PC-9 (cell line): Measurements from ENCODE around the gene PIEZO2. TPM values are rescaled to one million over a fixed set of nuclear protein-coding genes. Genes with fewer than 3 reads are reported as not detected.

Experiments used
- BruUV-seq: library from RNA; stranded (reverse); fragments of 400-500 nt; replicated peaks from 2 replicates; lab custom pipeline; 2021; lab: Mats Ljungman, UMichigan
- CTCF ChIA-PET: fragments of 300-600 bp; sonication (Branson Sonifier 250); formaldehyde crosslinking; loops from one replicate; lab custom pipeline; 2022; ENCODE audit warnings: antibody characterized with exemption; lab: Charles Lee
- POLR2A ChIA-PET: fragments of 300-600 bp; sonication (Branson Sonifier 250); formaldehyde crosslinking; loops from one replicate; lab custom pipeline; 2022; ENCODE audit warnings: antibody characterized with exemption; ENCODE audit not compliant: unreplicated experiment; lab: Charles Lee
- DNase-seq, 2 experiments: peaks; one replicate each; pipeline versions ENCODE4 v3.0.0 to v3.0.0-alpha.2; 2015 to 2022; ENCODE audit warnings: mixed read lengths in 1 of 2
- H2AFZ ChIP-seq: fragments of 200-600 bp; sonication (generic); 2 replicates; pipeline ENCODE4 v1.8.1; 2017; ENCODE audit warnings: antibody characterized with exemption
- H3F3A ChIP-seq: fragments of 200-600 bp; sonication (generic); 2 replicates; pipeline ENCODE4 v1.8.1; 2017; ENCODE audit warnings: antibody characterized with exemption, mild to moderate bottlenecking, low read depth; ENCODE audit not compliant: insufficient read depth
- H3K27ac ChIP-seq: fragments of 200-600 bp; sonication (generic); 2 replicates; pipeline ENCODE4 v1.6.1; 2016; ENCODE audit warnings: mixed run types
- H3K27me3 ChIP-seq: fragments of 200-600 bp; sonication (generic); 2 replicates; pipeline ENCODE4 v1.6.1; 2016; ENCODE audit warnings: low read depth, mixed run types; ENCODE audit not compliant: insufficient read depth
- H3K36me3 ChIP-seq: fragments of 200-600 bp; sonication (generic); 2 replicates; pipeline ENCODE4 v1.6.1; 2016; ENCODE audit warnings: low read depth, mixed run types
- H3K4me1 ChIP-seq: fragments of 200-600 bp; sonication (generic); replicated peaks from 2 replicates; pipeline ENCODE4 v1.6.1; 2016; ENCODE audit warnings: mixed run types; ENCODE audit not compliant: insufficient read depth
- H3K4me2 ChIP-seq: fragments of 200-600 bp; sonication (generic); 2 replicates; pipeline ENCODE4 v1.6.1; 2017; ENCODE audit warnings: mixed run types
- H3K4me3 ChIP-seq: fragments of 200-600 bp; sonication (generic); 2 replicates; pipeline ENCODE4 v1.6.1; 2016; ENCODE audit warnings: mixed run types
- H3K79me2 ChIP-seq: fragments of 200-600 bp; sonication (generic); 2 replicates; pipeline ENCODE4 v1.6.1; 2017; ENCODE audit warnings: low read depth, mixed run types
- H3K9me2 ChIP-seq: fragments of 200-600 bp; sonication (generic); 2 replicates; pipeline ENCODE4 v1.8.1; 2017; ENCODE audit warnings: mild to moderate bottlenecking; ENCODE audit not compliant: insufficient read depth
- H3K9me3 ChIP-seq: fragments of 200-600 bp; sonication (generic); 2 replicates; pipeline ENCODE4 v1.8.1; 2016; ENCODE audit warnings: low read depth; ENCODE audit not compliant: insufficient read depth
- H4K20me1 ChIP-seq: fragments of 200-600 bp; sonication (generic); 2 replicates; pipeline ENCODE4 v1.8.1; 2017; ENCODE audit not compliant: insufficient read depth
- EZH2 ChIP-seq: fragments of 200-600 bp; sonication (generic); IDR thresholded peaks from 2 replicates; pipeline ENCODE4 v1.8.0; 2017; ENCODE audit warnings: antibody characterized with exemption, low read depth
- intact Hi-C: fragments of 100-400 bp; cut with micrococcal nuclease; formaldehyde crosslinking; loops from one replicate; pipeline ENCODE4 v1.10.0; 2022; ENCODE audit not compliant: unreplicated experiment
- total RNA-seq: library from RNA; stranded (reverse); gene quantifications from 2 replicates; pipeline ENCODE4 v1.2.3, GENCODE V29; 2021
- TF ChIP-seq, protein P1 (sequence below): fragments of 200-600 bp; sonication (generic); conservative IDR thresholded peaks from 2 replicates; pipeline ENCODE4 v1.6.1; 2017; ENCODE audit warnings: mixed run types, antibody characterized with exemption, mild to moderate bottlenecking, moderate library complexity

The PIEZO2 gene
- total RNA-seq, 1 experiment from 2014 or later: not detected

DNA sequence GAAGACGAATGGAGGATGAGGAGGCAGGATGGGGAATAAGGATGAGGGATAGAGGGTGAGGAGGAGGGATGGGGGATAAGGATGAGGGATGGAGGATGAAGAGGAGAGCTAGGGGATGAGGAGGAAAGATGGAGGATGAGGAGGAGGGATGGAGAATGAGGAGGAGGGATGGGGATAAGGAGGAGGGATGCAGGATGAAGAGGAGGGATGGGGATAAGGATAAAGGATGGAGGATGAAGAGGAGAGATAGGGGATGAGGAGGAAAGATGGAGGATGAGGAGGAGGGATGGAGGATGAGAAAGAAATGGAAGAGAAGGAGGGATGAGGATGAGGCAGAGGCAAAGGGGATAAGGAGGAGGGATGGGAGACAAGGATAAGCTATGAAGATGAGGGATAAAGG, 393.5 kb downstream of the PIEZO2 start:
- Histone ChIP-seq H3K9me3 (no peaks in the 10 kb centered on the region), H2AFZ (no peak overlapping the region), H3K4me1 (no peaks in the 10 kb centered on the region), H3K27ac (no peak overlapping the region), H3K27me3 (peaks cover 69% of the 10 kb centered on the region), H3K36me3 (no peaks in the 10 kb centered on the region), H3K4me3 (no peak overlapping the region), H3K79me2 (no peaks in the 10 kb centered on the region), H3K9me2 (no peaks in the 10 kb centered on the region), H3K4me2 (no peak overlapping the region), H4K20me1 (no peaks in the 10 kb centered on the region), H3F3A (no peaks in the 10 kb centered on the region)
- intact Hi-C loops: no loop called here
- DNase-seq: no peak
- ChIA-PET CTCF (no interaction called here), POLR2A (no interaction called here)
- TF ChIP-seq EZH2: no peak
- TF ChIP-seq, protein P1, sequence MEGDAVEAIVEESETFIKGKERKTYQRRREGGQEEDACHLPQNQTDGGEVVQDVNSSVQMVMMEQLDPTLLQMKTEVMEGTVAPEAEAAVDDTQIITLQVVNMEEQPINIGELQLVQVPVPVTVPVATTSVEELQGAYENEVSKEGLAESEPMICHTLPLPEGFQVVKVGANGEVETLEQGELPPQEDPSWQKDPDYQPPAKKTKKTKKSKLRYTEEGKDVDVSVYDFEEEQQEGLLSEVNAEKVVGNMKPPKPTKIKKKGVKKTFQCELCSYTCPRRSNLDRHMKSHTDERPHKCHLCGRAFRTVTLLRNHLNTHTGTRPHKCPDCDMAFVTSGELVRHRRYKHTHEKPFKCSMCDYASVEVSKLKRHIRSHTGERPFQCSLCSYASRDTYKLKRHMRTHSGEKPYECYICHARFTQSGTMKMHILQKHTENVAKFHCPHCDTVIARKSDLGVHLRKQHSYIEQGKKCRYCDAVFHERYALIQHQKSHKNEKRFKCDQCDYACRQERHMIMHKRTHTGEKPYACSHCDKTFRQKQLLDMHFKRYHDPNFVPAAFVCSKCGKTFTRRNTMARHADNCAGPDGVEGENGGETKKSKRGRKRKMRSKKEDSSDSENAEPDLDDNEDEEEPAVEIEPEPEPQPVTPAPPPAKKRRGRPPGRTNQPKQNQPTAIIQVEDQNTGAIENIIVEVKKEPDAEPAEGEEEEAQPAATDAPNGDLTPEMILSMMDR: no peak
- no TSS peak for BruUV-seq

DNA sequence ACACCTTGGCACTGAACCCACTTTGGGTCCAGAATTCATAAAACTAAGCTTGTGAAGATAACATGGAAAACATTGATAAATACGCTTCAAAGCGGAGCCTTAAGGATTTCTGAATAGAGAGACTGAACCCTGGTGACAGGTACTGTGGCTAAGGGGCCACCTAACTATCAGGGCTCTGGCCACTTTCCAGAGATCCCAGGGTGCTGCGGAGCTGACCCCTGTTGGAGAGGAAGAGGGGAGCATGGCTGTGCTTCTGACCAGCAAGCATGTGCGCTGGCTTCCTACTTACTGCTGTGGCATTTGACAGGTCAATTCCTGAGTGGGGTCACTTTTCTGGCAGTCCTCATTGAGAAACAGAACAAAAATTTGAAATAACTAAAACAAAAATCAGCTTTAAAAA, 395.2 kb downstream of the PIEZO2 start:
- Histone ChIP-seq H3K27me3 (peaks cover 70% of the 10 kb centered on the region), H3K27ac (no peak overlapping the region), H3K9me3 (no peaks in the 10 kb centered on the region), H3F3A (no peaks in the 10 kb centered on the region), H3K79me2 (no peaks in the 10 kb centered on the region), H3K4me1 (no peaks in the 10 kb centered on the region), H3K4me3 (no peak overlapping the region), H4K20me1 (no peaks in the 10 kb centered on the region), H3K9me2 (no peaks in the 10 kb centered on the region), H3K4me2 (no peak overlapping the region), H3K36me3 (no peaks in the 10 kb centered on the region), H2AFZ (no peak overlapping the region)
- POLR2A ChIA-PET: no interaction called here
- intact Hi-C loops: no loop called here
- BruUV-seq: no TSS peak
- CTCF ChIA-PET: no interaction called here
- no peak for TF ChIP-seq EZH2
- TF ChIP-seq, protein P1: no peak
- no peak for DNase-seq

DNA sequence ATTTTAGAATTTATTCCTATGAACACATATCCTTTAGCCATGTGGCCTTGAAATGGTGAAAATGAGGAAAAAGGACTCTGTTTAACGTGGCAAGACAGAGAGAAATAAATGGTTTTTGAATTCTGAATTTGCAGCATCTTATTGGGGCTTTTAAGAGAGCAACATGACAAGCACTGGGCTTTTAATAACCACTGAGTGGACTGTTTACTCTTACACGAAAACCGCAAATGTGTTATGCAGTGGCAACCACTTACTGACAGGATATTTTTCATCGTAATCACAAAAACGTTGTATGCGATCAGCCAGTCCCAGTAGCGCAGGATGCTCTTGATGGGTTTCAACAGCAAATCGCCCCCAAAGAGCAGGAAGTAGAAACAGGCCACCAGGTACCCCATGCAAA, 397.0 kb downstream of the PIEZO2 start:
- intact Hi-C loops: no loop called here
- Histone ChIP-seq H4K20me1 (no peaks in the 10 kb centered on the region), H3K4me2 (no peak overlapping the region), H3K27me3 (peaks cover 61% of the 10 kb centered on the region), H3K4me3 (no peak overlapping the region), H3F3A (no peaks in the 10 kb centered on the region), H3K36me3 (no peaks in the 10 kb centered on the region), H2AFZ (no peak overlapping the region), H3K9me2 (no peaks in the 10 kb centered on the region), H3K9me3 (no peaks in the 10 kb centered on the region), H3K27ac (no peak overlapping the region), H3K4me1 (no peaks in the 10 kb centered on the region), H3K79me2 (no peaks in the 10 kb centered on the region)
- ChIA-PET CTCF (no interaction called here), POLR2A (no interaction called here)
- no TSS peak for BruUV-seq
- no peak for DNase-seq
- TF ChIP-seq EZH2: no peak
- TF ChIP-seq, protein P1: no peak
